H9 (cell line): ENCODE results near the gene PDLIM3. TPM values are rescaled to one million over a fixed set of nuclear protein-coding genes. Genes with fewer than 3 reads are reported as not detected.

ENCODE experiments used
- DNase-seq: peaks from one replicate; pipeline ENCODE4 v3.0.0-alpha.2; 2017
- H2AFZ ChIP-seq: one replicate; pipeline ENCODE4 v1.6.1; 2013; ENCODE audit warnings: mild to moderate bottlenecking, low read length, control low read depth, moderate library complexity
- H2AK5ac ChIP-seq: 2 replicates; pipeline ENCODE4 v1.6.1; 2013; ENCODE audit warnings: low read length, control low read depth, mixed read lengths; ENCODE audit not compliant: insufficient read length
- H2BK120ac ChIP-seq: one replicate; pipeline ENCODE4 v1.6.1; 2013; ENCODE audit warnings: low read depth, mild to moderate bottlenecking, low read length, control low read depth, inconsistent platforms; ENCODE audit not compliant: poor library complexity, severe bottlenecking
- H2BK12ac ChIP-seq: 2 replicates; pipeline ENCODE4 v1.6.1; 2013; ENCODE audit warnings: low read length, control low read depth, mixed read lengths, low read depth; ENCODE audit not compliant: insufficient read length
- H2BK15ac ChIP-seq: 2 replicates; pipeline ENCODE4 v1.6.1; 2013; ENCODE audit warnings: low read depth, low read length, control low read depth
- H2BK20ac ChIP-seq: one replicate; pipeline ENCODE4 v1.6.1; 2013; ENCODE audit warnings: low read depth, mild to moderate bottlenecking, low read length, control low read depth, inconsistent platforms; ENCODE audit not compliant: poor library complexity, severe bottlenecking
- H2BK5ac ChIP-seq: 2 replicates; pipeline ENCODE4 v1.6.1; 2013; ENCODE audit warnings: low read length, control low read depth, mixed read lengths; ENCODE audit not compliant: insufficient read length
- H3K14ac ChIP-seq: 2 replicates; pipeline ENCODE4 v1.6.1; 2013; ENCODE audit warnings: low read length, control low read depth; ENCODE audit not compliant: insufficient read depth
- H3K18ac ChIP-seq: 2 replicates; pipeline ENCODE4 v1.6.1; 2013; ENCODE audit warnings: low read depth, mild to moderate bottlenecking, mixed read lengths, low read length, control low read depth; ENCODE audit not compliant: insufficient read length
- H3K23ac ChIP-seq: 2 replicates; pipeline ENCODE4 v1.6.1; 2013; ENCODE audit warnings: low read length, control low read depth, mixed read lengths, low read depth; ENCODE audit not compliant: insufficient read length
- H3K23me2 ChIP-seq: 2 replicates; pipeline ENCODE4 v1.6.1; 2013; ENCODE audit warnings: low read depth, mild to moderate bottlenecking, mixed read lengths, low read length, control low read depth; ENCODE audit not compliant: insufficient read length, poor library complexity, severe bottlenecking
- H3K27ac ChIP-seq: 2 replicates; pipeline ENCODE4 v1.5.1; 2013; ENCODE audit warnings: low read length, control low read depth, mixed read lengths, low read depth; ENCODE audit not compliant: insufficient read length
- H3K27me3 ChIP-seq: 2 replicates; pipeline ENCODE4 v1.6.1; 2013; ENCODE audit warnings: low read length, control low read depth, inconsistent platforms; ENCODE audit not compliant: insufficient read depth
- H3K4ac ChIP-seq: 2 replicates; pipeline ENCODE4 v1.6.1; 2013; ENCODE audit warnings: low read depth, mild to moderate bottlenecking, control low read depth, inconsistent platforms, low read length, moderate library complexity
- H3K4me1 ChIP-seq: 2 replicates; pipeline ENCODE4 v1.6.1; 2013; ENCODE audit warnings: low read length, control low read depth, inconsistent platforms; ENCODE audit not compliant: insufficient read depth
- H3K4me2 ChIP-seq: 2 replicates; pipeline ENCODE4 v1.6.1; 2013; ENCODE audit warnings: low read length, control low read depth, mixed read lengths; ENCODE audit not compliant: insufficient read length, insufficient read depth
- H3K56ac ChIP-seq: 2 replicates; pipeline ENCODE4 v1.6.1; 2013; ENCODE audit warnings: low read depth, mild to moderate bottlenecking, mixed read lengths, low read length, control low read depth; ENCODE audit not compliant: insufficient read length
- H3K79me1 ChIP-seq: 2 replicates; pipeline ENCODE4 v1.6.1; 2013; ENCODE audit warnings: low read depth, mild to moderate bottlenecking, moderate library complexity, low read length, control low read depth, inconsistent platforms; ENCODE audit not compliant: insufficient read depth, poor library complexity, severe bottlenecking
- H3K79me2 ChIP-seq: 2 replicates; pipeline ENCODE4 v1.6.1; 2013; ENCODE audit warnings: low read length, control low read depth, inconsistent platforms; ENCODE audit not compliant: insufficient read depth
- H3K9ac ChIP-seq: 2 replicates; pipeline ENCODE4 v1.6.1; 2013; ENCODE audit warnings: low read length, control low read depth, mixed read lengths; ENCODE audit not compliant: insufficient read length; ENCODE audit errors: extremely low read depth
- H3K9me3 ChIP-seq: one replicate; pipeline ENCODE4 v1.6.1; 2013; ENCODE audit warnings: low read depth, low read length, inconsistent platforms; ENCODE audit not compliant: control insufficient read depth
- H3T11ph ChIP-seq: one replicate; pipeline ENCODE4 v1.6.1; 2013; ENCODE audit warnings: mild to moderate bottlenecking, low read length, control low read depth, inconsistent platforms
- H4K20me1 ChIP-seq: one replicate; pipeline ENCODE4 v1.6.1; 2013; ENCODE audit not compliant: control insufficient read depth, insufficient read length, insufficient read depth
- H4K5ac ChIP-seq: 2 replicates; pipeline ENCODE4 v1.6.1; 2013; ENCODE audit warnings: low read depth, mild to moderate bottlenecking, mixed read lengths, low read length, control low read depth; ENCODE audit not compliant: insufficient read length
- H4K8ac ChIP-seq: replicated peaks from 2 replicates; pipeline ENCODE4 v1.6.1; 2013; ENCODE audit warnings: low read length, control low read depth, mixed read lengths, low read depth; ENCODE audit not compliant: insufficient read length
- H4K91ac ChIP-seq: 2 replicates; pipeline ENCODE4 v1.6.1; 2013; ENCODE audit warnings: low read depth, mild to moderate bottlenecking, moderate library complexity, mixed read lengths, low read length, control low read depth; ENCODE audit not compliant: insufficient read length
- H3K27ac Mint-ChIP-seq, 3 experiments: 2 replicates in 2 of 3; 3 replicates in 1 of 3; pipeline ENCODE4 v1.8.0; 2020 to 2021; ENCODE audit warnings: mixed read lengths in 3 of 3, mild to moderate bottlenecking in 1 of 3, moderate library complexity in 1 of 3
- H3K27me3 Mint-ChIP-seq: 2 replicates; pipeline ENCODE4 v1.8.0; 2021; ENCODE audit warnings: low read depth, mild to moderate bottlenecking, moderate library complexity, mixed read lengths
- H3K36me3 Mint-ChIP-seq, 3 experiments: 2 replicates in 2 of 3; 3 replicates in 1 of 3; pipeline ENCODE4 v1.8.0; 2020 to 2021; ENCODE audit warnings: low read depth in 3 of 3, mixed read lengths in 3 of 3; ENCODE audit not compliant: insufficient read depth in 1 of 3
- H3K4me1 Mint-ChIP-seq, 2 experiments: 2 replicates each; pipeline ENCODE4 v1.8.0; 2020; ENCODE audit warnings: mixed read lengths in 2 of 2
- H3K4me3 Mint-ChIP-seq, 2 experiments: 2 replicates in 1 of 2; 3 replicates in 1 of 2; pipeline ENCODE4 v1.8.0; 2020 to 2021; ENCODE audit warnings: mild to moderate bottlenecking in 2 of 2, mixed read lengths in 2 of 2, moderate library complexity in 1 of 2
- H3K9me3 Mint-ChIP-seq, 2 experiments: 2 replicates in 1 of 2; 3 replicates in 1 of 2; pipeline ENCODE4 v1.8.0; 2020; ENCODE audit warnings: mild to moderate bottlenecking in 2 of 2, mixed read lengths in 2 of 2, moderate library complexity in 1 of 2
- WGBS: extraction: QIAGEN DNeasy Blood & Tissue Kit; methylation state at CpG from one replicate; pipeline ENCODE4 v1.1.7; 2013; ENCODE audit warnings: missing lambda C conversion rate, low lambda C conversion rate, mixed read lengths; ENCODE audit not compliant: insufficient read length; ENCODE audit errors: extremely low coverage; 5-methylcytosine and 5-hydroxymethylcytosine counted together
- total RNA-seq: library from RNA; stranded (reverse); gene quantifications from 2 replicates; pipeline ENCODE4 v1.2.1, GENCODE V29; 2021
- TF ChIP-seq, protein P1 (sequence below): fragments of 200-600 bp; sonication (generic); conservative IDR thresholded peaks from 3 replicates; pipeline ENCODE4 v1.8.0; 2021; ENCODE audit warnings: antibody characterized with exemption, mild to moderate bottlenecking

Gene PDLIM3
- total RNA-seq, 1 experiment from 2014 or later, result 12.0 TPM

GRCh38 chr4:185566972-185567371 is 31.7 kb upstream of the PDLIM3 start:
- Histone ChIP-seq H2BK20ac (no peak overlapping the region), H2AK5ac (no peak overlapping the region), H3K79me1 (no peaks in the 10 kb centered on the region), H3T11ph (no peak overlapping the region), H2BK120ac (no peak overlapping the region), H4K20me1 (no peaks in the 10 kb centered on the region), H3K18ac (no peak overlapping the region), H4K8ac (no peak overlapping the region), H2BK15ac (no peak overlapping the region), H3K23ac (no peak overlapping the region), H2BK12ac (no peak overlapping the region), H3K4ac (no peak overlapping the region), H3K14ac (no peak overlapping the region), H4K91ac (no peak overlapping the region), H3K9ac (no peak overlapping the region), H4K5ac (no peak overlapping the region), H3K56ac (no peak overlapping the region), H3K4me2 (no peak overlapping the region), H3K9me3 (no peaks in the 10 kb centered on the region), H3K23me2 (no peaks in the 10 kb centered on the region), H3K27ac (no peak overlapping the region), H3K4me1 (no peaks in the 10 kb centered on the region), H3K27me3 (no peaks in the 10 kb centered on the region), H2BK5ac (no peak overlapping the region), H2AFZ (no peak overlapping the region), H3K79me2 (no peaks in the 10 kb centered on the region)
- WGBS, result no CpG with 5 or more reads among the region's 1 CpG
- Mint-ChIP-seq H3K27me3 (peaks cover under 1% of the 10 kb centered on the region; the same call in 1 of the 2 replicates), H3K36me3 (peaks cover 8 to 10% (median 8%) of the 10 kb centered on the region in 3 experiments; a peak in 6 of 7 replicates), H3K9me3 (peaks cover 9 to 10% of the 10 kb centered on the region in 2 experiments; a peak in 3 of 5 replicates), H3K4me1 (peaks cover 3 to 12% of the 10 kb centered on the region in 2 experiments; a peak in 3 of 4 replicates), H3K27ac (no peak overlapping the region; a peak in 1 of 7 replicates), H3K4me3 (no peak overlapping the region)
- TF ChIP-seq, protein P1, sequence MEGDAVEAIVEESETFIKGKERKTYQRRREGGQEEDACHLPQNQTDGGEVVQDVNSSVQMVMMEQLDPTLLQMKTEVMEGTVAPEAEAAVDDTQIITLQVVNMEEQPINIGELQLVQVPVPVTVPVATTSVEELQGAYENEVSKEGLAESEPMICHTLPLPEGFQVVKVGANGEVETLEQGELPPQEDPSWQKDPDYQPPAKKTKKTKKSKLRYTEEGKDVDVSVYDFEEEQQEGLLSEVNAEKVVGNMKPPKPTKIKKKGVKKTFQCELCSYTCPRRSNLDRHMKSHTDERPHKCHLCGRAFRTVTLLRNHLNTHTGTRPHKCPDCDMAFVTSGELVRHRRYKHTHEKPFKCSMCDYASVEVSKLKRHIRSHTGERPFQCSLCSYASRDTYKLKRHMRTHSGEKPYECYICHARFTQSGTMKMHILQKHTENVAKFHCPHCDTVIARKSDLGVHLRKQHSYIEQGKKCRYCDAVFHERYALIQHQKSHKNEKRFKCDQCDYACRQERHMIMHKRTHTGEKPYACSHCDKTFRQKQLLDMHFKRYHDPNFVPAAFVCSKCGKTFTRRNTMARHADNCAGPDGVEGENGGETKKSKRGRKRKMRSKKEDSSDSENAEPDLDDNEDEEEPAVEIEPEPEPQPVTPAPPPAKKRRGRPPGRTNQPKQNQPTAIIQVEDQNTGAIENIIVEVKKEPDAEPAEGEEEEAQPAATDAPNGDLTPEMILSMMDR, result no peak
- no peak for DNase-seq
